H9 (cell line): ENCODE data around the gene ATG14. TPM values are rescaled to one million over a fixed set of nuclear protein-coding genes. Genes with fewer than 3 reads are reported as not detected.

Experiments
- DNase-seq: peaks from one replicate; pipeline ENCODE4 v3.0.0-alpha.2; 2017
- H2AFZ ChIP-seq: one replicate; pipeline ENCODE4 v1.6.1; 2013; ENCODE audit warnings: mild to moderate bottlenecking, low read length, control low read depth, moderate library complexity
- H2AK5ac ChIP-seq: 2 replicates; pipeline ENCODE4 v1.6.1; 2013; ENCODE audit warnings: low read length, control low read depth, mixed read lengths; ENCODE audit not compliant: insufficient read length
- H2BK120ac ChIP-seq: one replicate; pipeline ENCODE4 v1.6.1; 2013; ENCODE audit warnings: low read depth, mild to moderate bottlenecking, low read length, control low read depth, inconsistent platforms; ENCODE audit not compliant: poor library complexity, severe bottlenecking
- H2BK12ac ChIP-seq: 2 replicates; pipeline ENCODE4 v1.6.1; 2013; ENCODE audit warnings: low read length, control low read depth, mixed read lengths, low read depth; ENCODE audit not compliant: insufficient read length
- H2BK15ac ChIP-seq: 2 replicates; pipeline ENCODE4 v1.6.1; 2013; ENCODE audit warnings: low read depth, low read length, control low read depth
- H2BK20ac ChIP-seq: one replicate; pipeline ENCODE4 v1.6.1; 2013; ENCODE audit warnings: low read depth, mild to moderate bottlenecking, low read length, control low read depth, inconsistent platforms; ENCODE audit not compliant: poor library complexity, severe bottlenecking
- H2BK5ac ChIP-seq: 2 replicates; pipeline ENCODE4 v1.6.1; 2013; ENCODE audit warnings: low read length, control low read depth, mixed read lengths; ENCODE audit not compliant: insufficient read length
- H3K14ac ChIP-seq: 2 replicates; pipeline ENCODE4 v1.6.1; 2013; ENCODE audit warnings: low read length, control low read depth; ENCODE audit not compliant: insufficient read depth
- H3K18ac ChIP-seq: 2 replicates; pipeline ENCODE4 v1.6.1; 2013; ENCODE audit warnings: low read depth, mild to moderate bottlenecking, mixed read lengths, low read length, control low read depth; ENCODE audit not compliant: insufficient read length
- H3K23ac ChIP-seq: 2 replicates; pipeline ENCODE4 v1.6.1; 2013; ENCODE audit warnings: low read length, control low read depth, mixed read lengths, low read depth; ENCODE audit not compliant: insufficient read length
- H3K23me2 ChIP-seq: 2 replicates; pipeline ENCODE4 v1.6.1; 2013; ENCODE audit warnings: low read depth, mild to moderate bottlenecking, mixed read lengths, low read length, control low read depth; ENCODE audit not compliant: insufficient read length, poor library complexity, severe bottlenecking
- H3K27ac ChIP-seq: 2 replicates; pipeline ENCODE4 v1.5.1; 2013; ENCODE audit warnings: low read length, control low read depth, mixed read lengths, low read depth; ENCODE audit not compliant: insufficient read length
- H3K27me3 ChIP-seq: 2 replicates; pipeline ENCODE4 v1.6.1; 2013; ENCODE audit warnings: low read length, control low read depth, inconsistent platforms; ENCODE audit not compliant: insufficient read depth
- H3K4ac ChIP-seq: 2 replicates; pipeline ENCODE4 v1.6.1; 2013; ENCODE audit warnings: low read depth, mild to moderate bottlenecking, control low read depth, inconsistent platforms, low read length, moderate library complexity
- H3K4me1 ChIP-seq: 2 replicates; pipeline ENCODE4 v1.6.1; 2013; ENCODE audit warnings: low read length, control low read depth, inconsistent platforms; ENCODE audit not compliant: insufficient read depth
- H3K4me2 ChIP-seq: 2 replicates; pipeline ENCODE4 v1.6.1; 2013; ENCODE audit warnings: low read length, control low read depth, mixed read lengths; ENCODE audit not compliant: insufficient read length, insufficient read depth
- H3K56ac ChIP-seq: 2 replicates; pipeline ENCODE4 v1.6.1; 2013; ENCODE audit warnings: low read depth, mild to moderate bottlenecking, mixed read lengths, low read length, control low read depth; ENCODE audit not compliant: insufficient read length
- H3K79me1 ChIP-seq: 2 replicates; pipeline ENCODE4 v1.6.1; 2013; ENCODE audit warnings: low read depth, mild to moderate bottlenecking, moderate library complexity, low read length, control low read depth, inconsistent platforms; ENCODE audit not compliant: insufficient read depth, poor library complexity, severe bottlenecking
- H3K79me2 ChIP-seq: 2 replicates; pipeline ENCODE4 v1.6.1; 2013; ENCODE audit warnings: low read length, control low read depth, inconsistent platforms; ENCODE audit not compliant: insufficient read depth
- H3K9ac ChIP-seq: 2 replicates; pipeline ENCODE4 v1.6.1; 2013; ENCODE audit warnings: low read length, control low read depth, mixed read lengths; ENCODE audit not compliant: insufficient read length; ENCODE audit errors: extremely low read depth
- H3K9me3 ChIP-seq: one replicate; pipeline ENCODE4 v1.6.1; 2013; ENCODE audit warnings: low read depth, low read length, inconsistent platforms; ENCODE audit not compliant: control insufficient read depth
- H3T11ph ChIP-seq: one replicate; pipeline ENCODE4 v1.6.1; 2013; ENCODE audit warnings: mild to moderate bottlenecking, low read length, control low read depth, inconsistent platforms
- H4K20me1 ChIP-seq: one replicate; pipeline ENCODE4 v1.6.1; 2013; ENCODE audit not compliant: control insufficient read depth, insufficient read length, insufficient read depth
- H4K5ac ChIP-seq: 2 replicates; pipeline ENCODE4 v1.6.1; 2013; ENCODE audit warnings: low read depth, mild to moderate bottlenecking, mixed read lengths, low read length, control low read depth; ENCODE audit not compliant: insufficient read length
- H4K8ac ChIP-seq: replicated peaks from 2 replicates; pipeline ENCODE4 v1.6.1; 2013; ENCODE audit warnings: low read length, control low read depth, mixed read lengths, low read depth; ENCODE audit not compliant: insufficient read length
- H4K91ac ChIP-seq: 2 replicates; pipeline ENCODE4 v1.6.1; 2013; ENCODE audit warnings: low read depth, mild to moderate bottlenecking, moderate library complexity, mixed read lengths, low read length, control low read depth; ENCODE audit not compliant: insufficient read length
- H3K27ac Mint-ChIP-seq, 3 experiments: 2 replicates in 2 of 3; 3 replicates in 1 of 3; pipeline ENCODE4 v1.8.0; 2020 to 2021; ENCODE audit warnings: mixed read lengths in 3 of 3, mild to moderate bottlenecking in 1 of 3, moderate library complexity in 1 of 3
- H3K27me3 Mint-ChIP-seq: 2 replicates; pipeline ENCODE4 v1.8.0; 2021; ENCODE audit warnings: low read depth, mild to moderate bottlenecking, moderate library complexity, mixed read lengths
- H3K36me3 Mint-ChIP-seq, 3 experiments: 2 replicates in 2 of 3; 3 replicates in 1 of 3; pipeline ENCODE4 v1.8.0; 2020 to 2021; ENCODE audit warnings: low read depth in 3 of 3, mixed read lengths in 3 of 3; ENCODE audit not compliant: insufficient read depth in 1 of 3
- H3K4me1 Mint-ChIP-seq, 2 experiments: 2 replicates each; pipeline ENCODE4 v1.8.0; 2020; ENCODE audit warnings: mixed read lengths in 2 of 2
- H3K4me3 Mint-ChIP-seq, 2 experiments: 2 replicates in 1 of 2; 3 replicates in 1 of 2; pipeline ENCODE4 v1.8.0; 2020 to 2021; ENCODE audit warnings: mild to moderate bottlenecking in 2 of 2, mixed read lengths in 2 of 2, moderate library complexity in 1 of 2
- H3K9me3 Mint-ChIP-seq, 2 experiments: 2 replicates in 1 of 2; 3 replicates in 1 of 2; pipeline ENCODE4 v1.8.0; 2020; ENCODE audit warnings: mild to moderate bottlenecking in 2 of 2, mixed read lengths in 2 of 2, moderate library complexity in 1 of 2
- CTCF ChIP-seq: fragments of 200-600 bp; sonication (generic); conservative IDR thresholded peaks from 3 replicates; pipeline ENCODE4 v1.8.0; 2021; ENCODE audit warnings: antibody characterized with exemption, mild to moderate bottlenecking
- WGBS: extraction: QIAGEN DNeasy Blood & Tissue Kit; methylation state at CpG from one replicate; pipeline ENCODE4 v1.1.7; 2013; ENCODE audit warnings: missing lambda C conversion rate, low lambda C conversion rate, mixed read lengths; ENCODE audit not compliant: insufficient read length; ENCODE audit errors: extremely low coverage; 5-methylcytosine and 5-hydroxymethylcytosine counted together
- total RNA-seq: library from RNA; stranded (reverse); gene quantifications from 2 replicates; pipeline ENCODE4 v1.2.1, GENCODE V29; 2021

Gene ATG14
- total RNA-seq, 1 experiment from 2014 or later = 13.6 TPM

GRCh38 chr14:55328317-55328716 lies 83.3 kb downstream of the ATG14 start:
- Mint-ChIP-seq H3K27me3 (no peaks in the 10 kb centered on the region), H3K4me1 (peaks cover 6 to 18% of the 10 kb centered on the region in 2 experiments)
- no peaks in the 10 kb centered on the region for H3K79me2 ChIP-seq

More at GRCh38 chr14:55328317-55328716, 83.3 kb downstream of the ATG14 start:
- no peak for DNase-seq
- no peak overlapping the region for H3K27ac ChIP-seq
- no peak overlapping the region for H2BK20ac ChIP-seq
- no peak overlapping the region for H3K56ac ChIP-seq
- H3K79me1 ChIP-seq = peaks cover 2% of the 10 kb centered on the region
- H2BK15ac ChIP-seq = no peak overlapping the region
- no peak overlapping the region for H4K8ac ChIP-seq
- no peak overlapping the region for H4K91ac ChIP-seq
- H3K9me3 Mint-ChIP-seq = no peaks in the 10 kb centered on the region
- no peaks in the 10 kb centered on the region for H4K20me1 ChIP-seq
- H3K27me3 ChIP-seq = no peaks in the 10 kb centered on the region
- WGBS = no CpG with 5 or more reads among the region's 3 CpGs
- no peak overlapping the region for H4K5ac ChIP-seq
- no peak overlapping the region for H3K23ac ChIP-seq
- no peak overlapping the region for H2BK12ac ChIP-seq
- H3K18ac ChIP-seq = no peak overlapping the region
- H3K4me2 ChIP-seq = no peak overlapping the region
- TF ChIP-seq CTCF = no peak
- H3K4me1 ChIP-seq = no peaks in the 10 kb centered on the region; the same call in 1 of the 2 replicates
- H2BK120ac ChIP-seq = no peak overlapping the region
- no peak overlapping the region for H3K4ac ChIP-seq
- no peak overlapping the region for H2AFZ ChIP-seq
- no peak overlapping the region for H2BK5ac ChIP-seq
- no peaks in the 10 kb centered on the region for H3K23me2 ChIP-seq
- no peak overlapping the region for H3K14ac ChIP-seq
- H3K9me3 ChIP-seq = no peaks in the 10 kb centered on the region
- no peak overlapping the region for H3K4me3 Mint-ChIP-seq
- no peak overlapping the region for H2AK5ac ChIP-seq
- H3T11ph ChIP-seq = no peak overlapping the region
- H3K27ac Mint-ChIP-seq = no peak overlapping the region; a peak in 1 of 7 replicates
- no peaks in the 10 kb centered on the region for H3K36me3 Mint-ChIP-seq
- no peak overlapping the region for H3K9ac ChIP-seq
